H9 (cell line): ENCODE results near the gene CYP2C18. TPM values are rescaled to one million over a fixed set of nuclear protein-coding genes. Genes with fewer than 3 reads are reported as not detected.

Source experiments
- DNase-seq: peaks from one replicate; pipeline ENCODE4 v3.0.0-alpha.2; 2017
- H2AFZ ChIP-seq: one replicate; pipeline ENCODE4 v1.6.1; 2013; ENCODE audit warnings: mild to moderate bottlenecking, low read length, control low read depth, moderate library complexity
- H2AK5ac ChIP-seq: 2 replicates; pipeline ENCODE4 v1.6.1; 2013; ENCODE audit warnings: low read length, control low read depth, mixed read lengths; ENCODE audit not compliant: insufficient read length
- H2BK120ac ChIP-seq: one replicate; pipeline ENCODE4 v1.6.1; 2013; ENCODE audit warnings: low read depth, mild to moderate bottlenecking, low read length, control low read depth, inconsistent platforms; ENCODE audit not compliant: poor library complexity, severe bottlenecking
- H2BK12ac ChIP-seq: 2 replicates; pipeline ENCODE4 v1.6.1; 2013; ENCODE audit warnings: low read length, control low read depth, mixed read lengths, low read depth; ENCODE audit not compliant: insufficient read length
- H2BK15ac ChIP-seq: 2 replicates; pipeline ENCODE4 v1.6.1; 2013; ENCODE audit warnings: low read depth, low read length, control low read depth
- H2BK20ac ChIP-seq: one replicate; pipeline ENCODE4 v1.6.1; 2013; ENCODE audit warnings: low read depth, mild to moderate bottlenecking, low read length, control low read depth, inconsistent platforms; ENCODE audit not compliant: poor library complexity, severe bottlenecking
- H2BK5ac ChIP-seq: 2 replicates; pipeline ENCODE4 v1.6.1; 2013; ENCODE audit warnings: low read length, control low read depth, mixed read lengths; ENCODE audit not compliant: insufficient read length
- H3K14ac ChIP-seq: 2 replicates; pipeline ENCODE4 v1.6.1; 2013; ENCODE audit warnings: low read length, control low read depth; ENCODE audit not compliant: insufficient read depth
- H3K18ac ChIP-seq: 2 replicates; pipeline ENCODE4 v1.6.1; 2013; ENCODE audit warnings: low read depth, mild to moderate bottlenecking, mixed read lengths, low read length, control low read depth; ENCODE audit not compliant: insufficient read length
- H3K23ac ChIP-seq: 2 replicates; pipeline ENCODE4 v1.6.1; 2013; ENCODE audit warnings: low read length, control low read depth, mixed read lengths, low read depth; ENCODE audit not compliant: insufficient read length
- H3K23me2 ChIP-seq: 2 replicates; pipeline ENCODE4 v1.6.1; 2013; ENCODE audit warnings: low read depth, mild to moderate bottlenecking, mixed read lengths, low read length, control low read depth; ENCODE audit not compliant: insufficient read length, poor library complexity, severe bottlenecking
- H3K27ac ChIP-seq: 2 replicates; pipeline ENCODE4 v1.5.1; 2013; ENCODE audit warnings: low read length, control low read depth, mixed read lengths, low read depth; ENCODE audit not compliant: insufficient read length
- H3K27me3 ChIP-seq: 2 replicates; pipeline ENCODE4 v1.6.1; 2013; ENCODE audit warnings: low read length, control low read depth, inconsistent platforms; ENCODE audit not compliant: insufficient read depth
- H3K4ac ChIP-seq: 2 replicates; pipeline ENCODE4 v1.6.1; 2013; ENCODE audit warnings: low read depth, mild to moderate bottlenecking, control low read depth, inconsistent platforms, low read length, moderate library complexity
- H3K4me1 ChIP-seq: 2 replicates; pipeline ENCODE4 v1.6.1; 2013; ENCODE audit warnings: low read length, control low read depth, inconsistent platforms; ENCODE audit not compliant: insufficient read depth
- H3K4me2 ChIP-seq: 2 replicates; pipeline ENCODE4 v1.6.1; 2013; ENCODE audit warnings: low read length, control low read depth, mixed read lengths; ENCODE audit not compliant: insufficient read length, insufficient read depth
- H3K56ac ChIP-seq: 2 replicates; pipeline ENCODE4 v1.6.1; 2013; ENCODE audit warnings: low read depth, mild to moderate bottlenecking, mixed read lengths, low read length, control low read depth; ENCODE audit not compliant: insufficient read length
- H3K79me1 ChIP-seq: 2 replicates; pipeline ENCODE4 v1.6.1; 2013; ENCODE audit warnings: low read depth, mild to moderate bottlenecking, moderate library complexity, low read length, control low read depth, inconsistent platforms; ENCODE audit not compliant: insufficient read depth, poor library complexity, severe bottlenecking
- H3K79me2 ChIP-seq: 2 replicates; pipeline ENCODE4 v1.6.1; 2013; ENCODE audit warnings: low read length, control low read depth, inconsistent platforms; ENCODE audit not compliant: insufficient read depth
- H3K9ac ChIP-seq: 2 replicates; pipeline ENCODE4 v1.6.1; 2013; ENCODE audit warnings: low read length, control low read depth, mixed read lengths; ENCODE audit not compliant: insufficient read length; ENCODE audit errors: extremely low read depth
- H3K9me3 ChIP-seq: one replicate; pipeline ENCODE4 v1.6.1; 2013; ENCODE audit warnings: low read depth, low read length, inconsistent platforms; ENCODE audit not compliant: control insufficient read depth
- H3T11ph ChIP-seq: one replicate; pipeline ENCODE4 v1.6.1; 2013; ENCODE audit warnings: mild to moderate bottlenecking, low read length, control low read depth, inconsistent platforms
- H4K20me1 ChIP-seq: one replicate; pipeline ENCODE4 v1.6.1; 2013; ENCODE audit not compliant: control insufficient read depth, insufficient read length, insufficient read depth
- H4K5ac ChIP-seq: 2 replicates; pipeline ENCODE4 v1.6.1; 2013; ENCODE audit warnings: low read depth, mild to moderate bottlenecking, mixed read lengths, low read length, control low read depth; ENCODE audit not compliant: insufficient read length
- H4K8ac ChIP-seq: replicated peaks from 2 replicates; pipeline ENCODE4 v1.6.1; 2013; ENCODE audit warnings: low read length, control low read depth, mixed read lengths, low read depth; ENCODE audit not compliant: insufficient read length
- H4K91ac ChIP-seq: 2 replicates; pipeline ENCODE4 v1.6.1; 2013; ENCODE audit warnings: low read depth, mild to moderate bottlenecking, moderate library complexity, mixed read lengths, low read length, control low read depth; ENCODE audit not compliant: insufficient read length
- H3K27ac Mint-ChIP-seq, 3 experiments: 2 replicates in 2 of 3; 3 replicates in 1 of 3; pipeline ENCODE4 v1.8.0; 2020 to 2021; ENCODE audit warnings: mixed read lengths in 3 of 3, mild to moderate bottlenecking in 1 of 3, moderate library complexity in 1 of 3
- H3K27me3 Mint-ChIP-seq: 2 replicates; pipeline ENCODE4 v1.8.0; 2021; ENCODE audit warnings: low read depth, mild to moderate bottlenecking, moderate library complexity, mixed read lengths
- H3K36me3 Mint-ChIP-seq, 3 experiments: 2 replicates in 2 of 3; 3 replicates in 1 of 3; pipeline ENCODE4 v1.8.0; 2020 to 2021; ENCODE audit warnings: low read depth in 3 of 3, mixed read lengths in 3 of 3; ENCODE audit not compliant: insufficient read depth in 1 of 3
- H3K4me1 Mint-ChIP-seq, 2 experiments: 2 replicates each; pipeline ENCODE4 v1.8.0; 2020; ENCODE audit warnings: mixed read lengths in 2 of 2
- H3K4me3 Mint-ChIP-seq, 2 experiments: 2 replicates in 1 of 2; 3 replicates in 1 of 2; pipeline ENCODE4 v1.8.0; 2020 to 2021; ENCODE audit warnings: mild to moderate bottlenecking in 2 of 2, mixed read lengths in 2 of 2, moderate library complexity in 1 of 2
- H3K9me3 Mint-ChIP-seq, 2 experiments: 2 replicates in 1 of 2; 3 replicates in 1 of 2; pipeline ENCODE4 v1.8.0; 2020; ENCODE audit warnings: mild to moderate bottlenecking in 2 of 2, mixed read lengths in 2 of 2, moderate library complexity in 1 of 2
- CTCF ChIP-seq: fragments of 200-600 bp; sonication (generic); conservative IDR thresholded peaks from 3 replicates; pipeline ENCODE4 v1.8.0; 2021; ENCODE audit warnings: antibody characterized with exemption, mild to moderate bottlenecking
- total RNA-seq: library from RNA; stranded (reverse); gene quantifications from 2 replicates; pipeline ENCODE4 v1.2.1, GENCODE V29; 2021

The CYP2C18 gene
- total RNA-seq, 1 experiment from 2014 or later: 0.09 TPM

GRCh38 chr10:94710578-94710977 is 27.0 kb downstream of the CYP2C18 start:
- Mint-ChIP-seq H3K4me1 (no peaks in the 10 kb centered on the region), H3K9me3 (peaks cover 8 to 26% of the 10 kb centered on the region in 2 experiments; a peak in 4 of 5 replicates), H3K27me3 (no peaks in the 10 kb centered on the region; the same call in 1 of the 2 replicates), H3K4me3 (no peak overlapping the region), H3K36me3 (no peaks in the 10 kb centered on the region), H3K27ac (no peak overlapping the region)
- Histone ChIP-seq H3K27ac (no peak overlapping the region), H2BK5ac (no peak overlapping the region), H4K20me1 (no peaks in the 10 kb centered on the region), H3K23me2 (no peaks in the 10 kb centered on the region), H3K27me3 (no peaks in the 10 kb centered on the region), H2AK5ac (no peak overlapping the region), H4K91ac (no peak overlapping the region), H2BK15ac (no peak overlapping the region), H2BK20ac (no peak overlapping the region), H2AFZ (no peak overlapping the region), H3T11ph (no peak overlapping the region), H2BK120ac (no peak overlapping the region), H4K5ac (no peak overlapping the region), H3K4me1 (no peaks in the 10 kb centered on the region), H3K56ac (no peak overlapping the region), H3K23ac (no peak overlapping the region), H3K79me2 (no peaks in the 10 kb centered on the region), H3K14ac (no peak overlapping the region), H3K79me1 (no peaks in the 10 kb centered on the region), H2BK12ac (no peak overlapping the region), H4K8ac (no peak overlapping the region), H3K4me2 (no peak overlapping the region), H3K18ac (no peak overlapping the region), H3K9ac (no peak overlapping the region), H3K4ac (no peak overlapping the region), H3K9me3 (no peaks in the 10 kb centered on the region)
- TF ChIP-seq CTCF: no peak
- no peak for DNase-seq
